ENCODE data around the gene ZNF462. TPM values are rescaled to one million over a fixed set of nuclear protein-coding genes. Genes with fewer than 3 reads are reported as not detected.

ZNF462 gene
- total RNA-seq, 2 experiments from 2014 or later: not detected

GRCh38 chr9:106880081-106880480, 17.1 kb downstream of the ZNF462 start:
- TF ChIP-seq CTCF (IDR thresholded peaks at IDR 0.05): no peak
- Mint-ChIP-seq H3K9me3 (no peaks in the 10 kb centered on the region), H3K4me3 (no peak overlapping the region), H3K27me3 (no peaks in the 10 kb centered on the region), H3K4me1 (ENCODE audit: low read depth) (no peaks in the 10 kb centered on the region), H3K36me3 (ENCODE audit: low read depth) (no peaks in the 10 kb centered on the region), H3K27ac (no peak overlapping the region)
- intact Hi-C loops (cut with micrococcal nuclease): no loop called here
- CTCF ChIA-PET: no interaction called here
- ATAC-seq (no peak), DNase-seq (no peak)
- POLR2A ChIA-PET: no interaction called here

GRCh38 chr9:106880863-106881262, 17.9 kb downstream of the ZNF462 start:
- no peak for ATAC-seq
- POLR2A ChIA-PET: no interaction called here
- CTCF ChIA-PET: no interaction called here

GRCh38 chr9:106883030-106883429, 20.1 kb downstream of the ZNF462 start:
- intact Hi-C loops (cut with micrococcal nuclease): no loop called here
- ATAC-seq: no peak
- ChIA-PET POLR2A (no interaction called here), CTCF (no interaction called here)
- Mint-ChIP-seq H3K9me3 (no peaks in the 10 kb centered on the region), H3K27me3 (no peaks in the 10 kb centered on the region), H3K36me3 (ENCODE audit: low read depth) (no peaks in the 10 kb centered on the region), H3K27ac (no peak overlapping the region), H3K4me3 (no peak overlapping the region), H3K4me1 (ENCODE audit: low read depth) (no peaks in the 10 kb centered on the region)
- DNase-seq: no peak
- TF ChIP-seq CTCF (IDR thresholded peaks at IDR 0.05): no peak

More at GRCh38 chr9:106880863-106881262, 17.9 kb downstream of the ZNF462 start:
- Mint-ChIP-seq H3K36me3 (ENCODE audit: low read depth) (no peaks in the 10 kb centered on the region), H3K27ac (no peak overlapping the region), H3K4me3 (no peak overlapping the region), H3K27me3 (no peaks in the 10 kb centered on the region), H3K9me3 (no peaks in the 10 kb centered on the region), H3K4me1 (ENCODE audit: low read depth) (no peaks in the 10 kb centered on the region)
- intact Hi-C loops (cut with micrococcal nuclease): no loop called here
- TF ChIP-seq CTCF (IDR thresholded peaks at IDR 0.05): no peak
- no peak for DNase-seq

- CTCF ChIA-PET: no interaction called here
- Mint-ChIP-seq H3K4me3 (no peak overlapping the region), H3K36me3 (ENCODE audit: low read depth) (no peaks in the 10 kb centered on the region), H3K4me1 (ENCODE audit: low read depth) (no peaks in the 10 kb centered on the region), H3K27ac (no peak overlapping the region), H3K27me3 (no peaks in the 10 kb centered on the region), H3K9me3 (no peaks in the 10 kb centered on the region)
- DNase-seq (no peak), ATAC-seq (no peak)
- TF ChIP-seq CTCF (IDR thresholded peaks at IDR 0.05): no peak
- intact Hi-C loops (cut with micrococcal nuclease): no loop called here
- POLR2A ChIA-PET: no interaction called here
These were observed 20.7 kb downstream of the ZNF462 start for GRCh38 chr9:106883626-106884190.

GRCh38 chr9:106885451-106885850, 22.5 kb downstream of the ZNF462 start:
- Mint-ChIP-seq H3K36me3 (ENCODE audit: low read depth) (no peaks in the 10 kb centered on the region), H3K9me3 (no peaks in the 10 kb centered on the region), H3K27me3 (no peaks in the 10 kb centered on the region), H3K4me1 (ENCODE audit: low read depth) (no peaks in the 10 kb centered on the region), H3K27ac (no peak overlapping the region), H3K4me3 (no peak overlapping the region)
- TF ChIP-seq CTCF (IDR thresholded peaks at IDR 0.05): no peak
- ATAC-seq (no peak), DNase-seq (no peak)
- ChIA-PET POLR2A (no interaction called here), CTCF (no interaction called here)
- intact Hi-C loops (cut with micrococcal nuclease): no loop called here
